NB4 (cell line): ENCODE data around the gene STOX2.

Experiments used
- DNase-seq: peaks from one replicate; pipeline ENCODE4 v3.0.0; 2010; ENCODE audit warnings: low read depth
- H3K4me3 ChIP-seq: one replicate; pipeline ENCODE4 v1.5.1; 2011; ENCODE audit warnings: mild to moderate bottlenecking, low read depth, low read length, moderate library complexity
- CTCF ChIP-seq: IDR thresholded peaks from one replicate; pipeline ENCODE4 v1.5.1; 2012; ENCODE audit warnings: low read depth, low read length
- MAX ChIP-seq: IDR thresholded peaks from 2 replicates; pipeline ENCODE4 v1.6.1; 2011; ENCODE audit warnings: low read depth, low read length
- MYC ChIP-seq: IDR thresholded peaks from 2 replicates; pipeline ENCODE4 v1.6.1; 2011; ENCODE audit warnings: low read depth, low read length
- POLR2A ChIP-seq: IDR thresholded peaks from 2 replicates; pipeline ENCODE4 v1.6.1; 2011; ENCODE audit warnings: mild to moderate bottlenecking; ENCODE audit not compliant: insufficient read length; ENCODE audit errors: extremely low read depth

Gene STOX2

GRCh38 chr4:183887351-183887750, 17.8 kb upstream of the STOX2 start:
- no peak overlapping the region for H3K4me3 ChIP-seq
- no peak for DNase-seq
- TF ChIP-seq MAX, result no peak
- no peak for TF ChIP-seq CTCF
- no peak for TF ChIP-seq MYC

- H3K4me3 ChIP-seq, result no peak overlapping the region
- no peak for TF ChIP-seq MAX
- no peak for TF ChIP-seq CTCF
- DNase-seq, result no peak
Measured at GRCh38 chr4:183888564-183888963, 16.5 kb upstream of the STOX2 start.

GRCh38 chr4:183889190-183889589, 15.9 kb upstream of the STOX2 start:
- no peak for DNase-seq
- H3K4me3 ChIP-seq, result no peak overlapping the region
- TF ChIP-seq MAX (no peak), CTCF (no peak), POLR2A (no peak), MYC (no peak)

- TF ChIP-seq POLR2A, result no peak
- DNase-seq, result no peak
- no peak overlapping the region for H3K4me3 ChIP-seq
Measured at GRCh38 chr4:183897193-183897592, 7.9 kb upstream of the STOX2 start.

- no peak overlapping the region for H3K4me3 ChIP-seq
- no peak for DNase-seq
- TF ChIP-seq MAX, result no peak
- TF ChIP-seq CTCF, result no peak
- TF ChIP-seq MYC, result no peak
Measured at GRCh38 chr4:183898456-183898855, 6.7 kb upstream of the STOX2 start.

GRCh38 chr4:183903021-183903760, 1.9 kb upstream of the STOX2 start:
- H3K4me3 ChIP-seq, result no peak overlapping the region
- no peak for DNase-seq
- TF ChIP-seq MYC (no peak), POLR2A (no peak), MAX (no peak), CTCF (no peak)
